HG03354 (cell line): Measurements from ENCODE around the gene SLC44A4.

Source experiments
- ATAC-seq: cut with Tn5 transposase; IDR thresholded peaks from one replicate; pipeline ENCODE4 v1.9.1; 2021; ENCODE audit warnings: mild to moderate bottlenecking; ENCODE audit not compliant: unreplicated experiment, poor library complexity, severe bottlenecking

Gene SLC44A4

GRCh38 chr6:31815025-31815838 is 63.6 kb downstream of the SLC44A4 start, which contains the start of the genes HSPA1A and HSPA1L:
Gene HSPA1A (plus strand): TSS chr6:31815543. CDS start chr6:31815757, 214 bp downstream.
Gene HSPA1L (minus strand): TSS chr6:31815283. CDS start chr6:31811972, 3,311 bp downstream.
- peak; percentile 36 for ATAC-seq

GRCh38 chr6:31814677-31815024 is 64.1 kb downstream of the SLC44A4 start:
- ATAC-seq, result peak; percentile 45

GRCh38 chr6:31813465-31813849 is 65.3 kb downstream of the SLC44A4 start:
- ATAC-seq, result no peak
